Upper lobe of left lung (tissue), 6 donors: Measurements from ENCODE around the gene ISCU. TPM values are rescaled to one million over a fixed set of nuclear protein-coding genes. Genes with fewer than 3 reads are reported as not detected.

ENCODE experiments used
- ATAC-seq, 2 donors: fragments of 200-7000 bp; cut with Tn5 transposase; one replicate each; pipeline ENCODE4 v1.9.1; 2022; ENCODE audit warnings: mild to moderate bottlenecking in 2 of 2, moderate library complexity in 2 of 2; ENCODE audit not compliant: low FRiP score in 2 of 2
- DNase-seq, 2 donors: peaks; one replicate each; pipeline ENCODE4 v3.0.0-alpha.2; 2019 to 2020
- H3K27ac ChIP-seq, 4 donors: fragments of 200-600 bp; sonication (generic); one replicate each; pipeline ENCODE4 v1.5.1; 2016 to 2019
- H3K27me3 ChIP-seq, 4 donors: fragments of 200-600 bp; sonication (generic); one replicate each; pipeline ENCODE4 v1.5.1; 2017 to 2019
- H3K36me3 ChIP-seq, 4 donors: fragments of 200-600 bp; sonication (generic); one replicate each; pipeline ENCODE4 v1.5.1; 2016 to 2019
- H3K4me1 ChIP-seq, 4 donors: fragments of 200-600 bp; sonication (generic); one replicate each; pipeline ENCODE4 v1.5.1; 2018 to 2019
- H3K4me3 ChIP-seq, 4 donors: fragments of 200-600 bp; sonication (generic); one replicate each; pipeline ENCODE4 v1.5.1; 2017 to 2019; ENCODE audit warnings: mild to moderate bottlenecking in 2 of 4, moderate library complexity in 1 of 4
- H3K9me3 ChIP-seq, 4 donors: fragments of 200-600 bp; sonication (generic); one replicate each; pipeline ENCODE4 v1.5.1; 2018 to 2019
- CTCF ChIP-seq, 6 experiments: fragments of 450-650 bp in 4 of 6; fragments of 200-600 bp in 2 of 6; sonication (generic) in 2 of 6; IDR thresholded peaks; one replicate each; pipeline ENCODE4 v1.5.1; 2016 to 2019; ENCODE audit warnings: antibody characterized with exemption in 6 of 6
- EP300 ChIP-seq, 4 donors: sonication (generic); formaldehyde crosslinking; IDR thresholded peaks; one replicate each; pipeline ENCODE4 v1.5.1; 2017; ENCODE audit warnings: antibody characterized with exemption in 4 of 4, control low read depth in 2 of 4
- POLR2A ChIP-seq, 4 donors: fragments of 450-650 bp; IDR thresholded peaks; one replicate each; pipeline ENCODE4 v1.5.1; 2016 to 2017; ENCODE audit warnings: antibody characterized with exemption in 4 of 4, mild to moderate bottlenecking in 2 of 4
- POLR2AphosphoS5 ChIP-seq, 2 donors: sonication (generic); formaldehyde crosslinking; IDR thresholded peaks; one replicate each; pipeline ENCODE4 v1.5.1; 2017; ENCODE audit warnings: antibody characterized with exemption in 2 of 2
- WGBS, 2 donors: methylation state at CpG; one replicate each; pipeline ENCODE4 v1.1.5; 2017 to 2018; 5-methylcytosine and 5-hydroxymethylcytosine counted together
- total RNA-seq, 6 donors: library from RNA; depleted of rRNA in 4 of 6; stranded (reverse); fragments of >200 nt in 4 of 6; gene quantifications; one replicate each; pipeline versions ENCODE4 v1.1.0 to v1.2.1, GENCODE V29; 2016 to 2021
- donor health status: DM: no; HTN: no; CAD: no; lungs with moderate emphysema.
- donor health status: DM: no; HTN: yes; CAD: no; lungs with severe emphysema.

ISCU gene
- total RNA-seq, 6 donors from 2014 or later, result 130 to 192 (median 152) TPM

DNA sequence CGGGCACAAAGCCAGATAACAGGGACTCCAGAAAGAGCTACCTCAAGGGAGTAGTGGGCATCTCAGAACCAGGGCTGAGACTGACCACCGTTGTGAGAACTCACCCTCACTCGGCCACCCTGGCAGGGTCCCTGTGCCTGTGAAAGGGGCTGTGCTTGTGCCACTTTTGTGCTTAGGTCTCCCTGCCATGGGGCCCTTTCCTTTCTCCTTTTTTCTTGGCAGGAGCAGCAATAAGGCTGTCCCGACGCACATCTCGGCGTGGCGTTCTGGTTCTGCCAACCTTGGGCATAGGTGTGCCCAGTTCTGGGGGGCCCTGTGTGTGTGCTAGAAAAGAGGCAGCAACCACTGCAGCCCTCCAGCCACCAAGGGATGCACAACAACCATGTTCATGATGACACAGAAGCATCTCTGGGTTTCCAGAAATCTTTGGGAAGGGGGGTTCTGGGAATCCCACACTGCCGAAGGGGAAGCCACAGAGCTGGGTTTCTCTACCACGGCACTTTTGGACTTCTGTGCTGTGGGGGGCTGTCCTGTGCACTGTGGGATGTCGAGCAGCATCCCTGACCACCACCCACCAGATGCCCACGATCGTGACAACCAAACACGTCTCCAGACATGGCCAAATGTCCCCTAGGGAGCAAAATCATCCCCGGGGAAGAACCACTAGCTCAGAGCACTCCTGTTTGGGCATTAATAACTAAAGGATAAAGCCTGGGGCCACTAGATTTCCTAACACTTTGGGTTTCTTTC lies 48.6 kb downstream of the ISCU start:
- ATAC-seq, result no peak
- WGBS, 2 donors, result 86 to 87% methylated on average over 11 to 15 of the region's 15 CpGs
- H3K4me3 ChIP-seq, result no peak overlapping the region
- H3K4me1 ChIP-seq, result peaks cover 14 to 22% (median 16%) of the 10 kb centered on the region in 4 donors
- no peak for DNase-seq
- TF ChIP-seq CTCF (IDR thresholded peaks at IDR 0.05) (no peak), POLR2A (IDR thresholded peaks at IDR 0.05) (no peak), EP300 (IDR thresholded peaks at IDR 0.05) (no peak), POLR2AphosphoS5 (IDR thresholded peaks at IDR 0.05) (no peak)
- no peaks in the 10 kb centered on the region for H3K36me3 ChIP-seq
- H3K9me3 ChIP-seq, result no peaks in the 10 kb centered on the region
- H3K27me3 ChIP-seq, result no peaks in the 10 kb centered on the region
- no peak overlapping the region for H3K27ac ChIP-seq

DNA sequence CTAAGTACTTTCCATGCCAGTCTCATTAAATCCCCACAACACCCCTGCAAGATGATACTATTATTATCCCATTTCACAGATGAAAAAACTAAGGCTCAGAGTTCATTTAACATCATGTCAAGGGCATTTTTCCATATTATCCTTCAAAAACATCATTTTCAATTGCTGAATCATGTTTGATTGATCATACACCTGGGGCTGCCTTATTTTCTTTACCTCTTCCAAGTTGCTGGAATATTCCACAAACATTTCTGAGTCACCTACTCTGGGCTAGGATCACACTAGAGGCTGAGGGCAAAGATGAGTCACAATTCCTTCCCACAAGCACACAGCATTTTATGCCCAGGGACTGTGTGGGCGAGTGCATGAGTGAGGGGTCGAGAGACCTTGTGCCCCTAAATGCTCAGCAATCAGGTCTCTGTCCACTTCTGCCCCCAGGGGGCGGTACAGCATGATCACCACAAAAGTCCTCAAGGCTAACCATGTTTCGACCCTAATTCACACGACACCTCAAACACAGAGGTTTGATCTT lies 49.6 kb downstream of the ISCU start:
- WGBS, 2 donors, result 57 to 67% methylated on average over 5 of the region's 5 CpGs
- ATAC-seq (peak in 1 of 2 donors; percentile 45), DNase-seq (no peak)
- H3K27me3 ChIP-seq, result no peaks in the 10 kb centered on the region
- no peaks in the 10 kb centered on the region for H3K9me3 ChIP-seq
- TF ChIP-seq CTCF (IDR thresholded peaks at IDR 0.05) (peak; percentile 22 to 59 (median 46)), EP300 (IDR thresholded peaks at IDR 0.05) (no peak), POLR2A (IDR thresholded peaks at IDR 0.05) (no peak), POLR2AphosphoS5 (IDR thresholded peaks at IDR 0.05) (peak in 1 of 2 donors; percentile 21)
- no peak overlapping the region for H3K4me3 ChIP-seq
- no peaks in the 10 kb centered on the region for H3K36me3 ChIP-seq
- H3K27ac ChIP-seq, result no peak overlapping the region
- peaks cover 17 to 27% (median 19%) of the 10 kb centered on the region in 4 donors for H3K4me1 ChIP-seq

DNA sequence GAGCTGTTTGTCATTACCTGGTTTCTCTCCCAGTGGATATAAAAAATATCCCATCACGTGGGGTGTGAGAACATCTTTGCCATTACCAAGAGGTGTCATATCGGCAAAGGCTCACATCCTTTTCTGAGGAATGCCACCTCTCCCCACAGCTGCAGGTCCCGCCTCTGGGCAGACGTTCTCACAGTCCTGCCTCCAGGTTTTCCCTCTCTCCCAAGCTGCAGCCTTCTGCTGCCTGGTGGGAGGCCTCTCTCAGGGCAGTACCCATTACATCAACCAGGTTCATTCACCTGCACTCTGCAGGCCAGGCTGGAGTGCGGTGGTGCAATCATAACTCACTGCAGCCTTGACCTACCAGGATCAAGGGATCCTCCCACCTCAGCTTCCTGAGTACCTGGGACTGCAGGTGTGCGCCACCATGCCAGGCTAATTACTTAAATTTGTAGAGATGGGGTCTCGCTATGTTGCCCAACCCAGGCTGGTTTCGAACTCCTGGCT lies 50.4 kb downstream of the ISCU start:
- ATAC-seq, result no peak
- peak overlapping the region in 1 of 4 donors; percentile 12 for H3K27ac ChIP-seq
- no peak overlapping the region for H3K4me3 ChIP-seq
- no peaks in the 10 kb centered on the region for H3K27me3 ChIP-seq
- peaks cover 26 to 36% (median 28%) of the 10 kb centered on the region in 4 donors for H3K4me1 ChIP-seq
- WGBS, 2 donors, result 82 to 85% methylated on average over 8 of the region's 8 CpGs
- TF ChIP-seq CTCF (IDR thresholded peaks at IDR 0.05) (no peak), POLR2A (IDR thresholded peaks at IDR 0.05) (no peak), EP300 (IDR thresholded peaks at IDR 0.05) (no peak), POLR2AphosphoS5 (IDR thresholded peaks at IDR 0.05) (no peak)
- no peaks in the 10 kb centered on the region for H3K36me3 ChIP-seq
- no peak for DNase-seq
- no peaks in the 10 kb centered on the region for H3K9me3 ChIP-seq

DNA sequence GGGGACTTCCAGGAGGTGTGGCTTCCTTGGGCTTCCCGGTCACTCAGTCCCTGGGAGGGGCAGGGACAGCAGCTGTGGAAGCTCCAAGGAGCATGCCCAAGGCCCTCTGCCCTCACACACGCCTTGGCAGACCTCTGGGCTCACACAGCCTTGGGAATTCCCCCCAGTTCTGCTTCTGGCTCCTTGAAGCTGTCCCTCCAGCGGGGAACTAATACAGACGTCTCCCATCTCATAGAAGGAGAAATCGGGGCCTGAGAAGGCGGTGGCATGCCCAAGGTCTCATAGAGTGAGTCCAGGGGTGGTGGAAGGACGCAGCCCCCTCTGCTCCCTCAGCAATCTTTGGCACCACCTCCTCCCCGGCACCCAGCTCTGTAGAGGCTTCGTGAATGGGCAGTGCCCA lies 51.2 kb downstream of the ISCU start:
- ATAC-seq, result no peak
- Histone ChIP-seq H3K27me3 (no peaks in the 10 kb centered on the region), H3K27ac (peak overlapping the region in 2 of 4 donors; percentile 12 to 44), H3K4me3 (no peak overlapping the region), H3K4me1 (peaks cover 33 to 43% (median 35%) of the 10 kb centered on the region in 4 donors), H3K36me3 (no peaks in the 10 kb centered on the region), H3K9me3 (no peaks in the 10 kb centered on the region)
- 22 to 63% methylated on average over 1 to 9 of the region's 9 CpGs for WGBS, 2 donors
- DNase-seq, result peak in 1 of 2 donors; percentile 55
- no peak for TF ChIP-seq EP300 (IDR thresholded peaks at IDR 0.05)
- TF ChIP-seq POLR2AphosphoS5 (IDR thresholded peaks at IDR 0.05), result peak in 1 of 2 donors; percentile 10
- no peak for TF ChIP-seq POLR2A (IDR thresholded peaks at IDR 0.05)

GRCh38 chr12:108614041-108614440 lies 51.6 kb downstream of the ISCU start:
- DNase-seq (no peak), ATAC-seq (no peak)
- Histone ChIP-seq H3K9me3 (no peaks in the 10 kb centered on the region), H3K27ac (peak overlapping the region in 2 of 4 donors; percentile 12 to 44), H3K36me3 (no peaks in the 10 kb centered on the region), H3K4me1 (peaks cover 35 to 47% (median 37%) of the 10 kb centered on the region in 4 donors), H3K4me3 (no peak overlapping the region), H3K27me3 (no peaks in the 10 kb centered on the region)
- 87 to 88% methylated on average over 3 to 4 of the region's 4 CpGs for WGBS, 2 donors
- TF ChIP-seq POLR2AphosphoS5 (IDR thresholded peaks at IDR 0.05), result no peak
- TF ChIP-seq EP300 (IDR thresholded peaks at IDR 0.05), result no peak
- no peak for TF ChIP-seq POLR2A (IDR thresholded peaks at IDR 0.05)
- TF ChIP-seq CTCF (IDR thresholded peaks at IDR 0.05), result no peak
